IPS-20b (cell line): ENCODE measurements around the gene CFAP206.

Experiments used
- H3K27ac ChIP-seq: one replicate; pipeline ENCODE4 v1.5.1; 2013; ENCODE audit warnings: low read length
- H3K27me3 ChIP-seq: 2 replicates; pipeline ENCODE4 v1.6.1; 2013; ENCODE audit warnings: mild to moderate bottlenecking, low read length, inconsistent platforms; ENCODE audit not compliant: insufficient read depth
- H3K36me3 ChIP-seq: 2 replicates; pipeline ENCODE4 v1.6.1; 2013; ENCODE audit warnings: low read depth, mild to moderate bottlenecking, inconsistent platforms, low read length, moderate library complexity; ENCODE audit not compliant: insufficient read depth
- H3K4me1 ChIP-seq: 2 replicates; pipeline ENCODE4 v1.6.1; 2013; ENCODE audit warnings: mild to moderate bottlenecking, control low read depth, inconsistent platforms, low read length, moderate library complexity; ENCODE audit not compliant: insufficient read depth
- H3K4me3 ChIP-seq: 2 replicates; pipeline ENCODE4 v1.5.1; 2013; ENCODE audit warnings: mild to moderate bottlenecking, low read length, inconsistent platforms
- H3K9ac ChIP-seq: 2 replicates; pipeline ENCODE4 v1.6.1; 2013; ENCODE audit warnings: low read depth, mild to moderate bottlenecking, inconsistent platforms, low read length, moderate library complexity
- H3K9me3 ChIP-seq: 2 replicates; pipeline ENCODE4 v1.6.1; 2013; ENCODE audit warnings: mild to moderate bottlenecking, low read depth, low read length, inconsistent platforms; ENCODE audit not compliant: insufficient read depth

Gene CFAP206

DNA sequence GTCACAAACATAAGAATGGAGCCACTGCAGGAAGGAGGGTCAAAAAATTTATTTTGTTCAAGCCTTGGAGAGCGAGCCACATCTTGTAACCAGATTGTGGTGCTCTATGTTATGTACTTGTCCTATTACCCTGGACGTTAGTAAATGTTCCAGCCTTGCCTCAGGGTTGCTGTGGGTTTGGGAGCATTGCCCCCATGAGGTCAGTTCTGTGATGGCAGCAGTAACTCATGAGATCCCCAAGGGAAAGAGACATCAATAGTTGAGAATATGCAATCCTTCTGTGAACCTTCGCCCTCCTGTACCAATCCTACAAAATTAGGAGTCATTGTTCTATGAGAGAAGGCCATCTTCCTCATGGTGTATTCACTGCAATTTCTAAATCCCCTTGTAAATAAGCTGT lies 16.4 kb upstream of the CFAP206 start:
- Histone ChIP-seq H3K9ac (no peak overlapping the region), H3K36me3 (no peaks in the 10 kb centered on the region), H3K9me3 (no peaks in the 10 kb centered on the region), H3K27ac (no peak overlapping the region), H3K4me3 (no peak overlapping the region), H3K4me1 (no peaks in the 10 kb centered on the region), H3K27me3 (no peaks in the 10 kb centered on the region)

DNA sequence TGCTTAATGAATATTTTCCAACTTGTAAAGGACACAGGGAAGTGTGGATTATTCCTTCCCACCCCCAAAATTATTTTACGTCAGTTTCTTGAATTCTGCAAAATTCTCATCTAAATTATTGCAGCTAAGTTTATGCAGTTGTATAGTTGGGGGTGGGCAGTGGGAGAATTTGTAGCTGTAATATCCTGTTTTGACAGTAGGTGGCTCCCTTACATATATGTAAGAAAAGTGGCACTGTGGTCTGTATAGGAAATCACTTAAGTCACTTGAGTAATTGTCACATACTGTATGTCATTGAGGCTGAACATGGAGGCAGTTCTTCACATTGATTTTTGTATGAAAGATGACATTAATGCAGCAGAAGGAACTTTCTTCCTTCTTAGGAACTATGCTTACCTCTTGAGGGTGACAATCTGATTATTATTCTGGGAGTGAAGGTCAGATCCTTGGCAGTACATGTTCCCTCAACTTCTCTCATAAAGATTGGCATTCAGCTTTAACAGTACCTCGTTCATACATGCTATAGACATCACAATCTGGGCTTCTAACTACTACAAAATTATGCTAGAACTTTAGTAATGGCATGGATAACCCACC lies 14.6 kb upstream of the CFAP206 start:
- no peak overlapping the region for H3K4me3 ChIP-seq
- H3K4me1 ChIP-seq, result no peaks in the 10 kb centered on the region
- no peaks in the 10 kb centered on the region for H3K27me3 ChIP-seq

DNA sequence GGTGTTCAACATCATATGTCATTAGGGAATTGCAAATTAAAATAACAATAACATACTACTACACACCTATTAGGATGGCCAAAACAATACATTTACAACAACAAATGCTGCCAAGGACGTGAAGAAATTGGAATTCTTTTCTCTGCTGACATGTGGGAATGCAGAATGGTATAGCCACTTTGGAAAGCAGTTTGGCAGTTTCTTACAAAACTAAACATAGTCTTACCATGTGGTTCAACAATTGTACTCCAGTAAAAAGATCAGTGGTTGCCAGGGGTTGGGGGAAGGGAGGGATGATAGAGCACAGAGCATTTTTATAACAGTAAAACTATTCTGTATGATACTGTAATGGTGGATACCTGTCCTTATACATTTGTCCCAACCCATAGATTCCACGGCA lies 12.3 kb upstream of the CFAP206 start:
- no peaks in the 10 kb centered on the region for H3K9me3 ChIP-seq
- no peaks in the 10 kb centered on the region for H3K4me1 ChIP-seq
- H3K9ac ChIP-seq, result no peak overlapping the region

More for the DNA sequence above, 14.6 kb upstream of the CFAP206 start:
- H3K9me3 ChIP-seq, result no peaks in the 10 kb centered on the region
- no peaks in the 10 kb centered on the region for H3K36me3 ChIP-seq
- H3K9ac ChIP-seq, result no peak overlapping the region
- no peak overlapping the region for H3K27ac ChIP-seq

GRCh38 chr6:87396595-87397392 lies 11.0 kb upstream of the CFAP206 start:
- no peak overlapping the region for H3K27ac ChIP-seq
- H3K9me3 ChIP-seq, result no peaks in the 10 kb centered on the region
- H3K4me1 ChIP-seq, result no peaks in the 10 kb centered on the region
- H3K36me3 ChIP-seq, result no peaks in the 10 kb centered on the region
- H3K4me3 ChIP-seq, result no peak overlapping the region
- no peaks in the 10 kb centered on the region for H3K27me3 ChIP-seq
- H3K9ac ChIP-seq, result no peak overlapping the region

More for the DNA sequence above, 12.3 kb upstream of the CFAP206 start:
- H3K27ac ChIP-seq, result no peak overlapping the region
- no peaks in the 10 kb centered on the region for H3K27me3 ChIP-seq
- H3K36me3 ChIP-seq, result no peaks in the 10 kb centered on the region
- no peak overlapping the region for H3K4me3 ChIP-seq

DNA sequence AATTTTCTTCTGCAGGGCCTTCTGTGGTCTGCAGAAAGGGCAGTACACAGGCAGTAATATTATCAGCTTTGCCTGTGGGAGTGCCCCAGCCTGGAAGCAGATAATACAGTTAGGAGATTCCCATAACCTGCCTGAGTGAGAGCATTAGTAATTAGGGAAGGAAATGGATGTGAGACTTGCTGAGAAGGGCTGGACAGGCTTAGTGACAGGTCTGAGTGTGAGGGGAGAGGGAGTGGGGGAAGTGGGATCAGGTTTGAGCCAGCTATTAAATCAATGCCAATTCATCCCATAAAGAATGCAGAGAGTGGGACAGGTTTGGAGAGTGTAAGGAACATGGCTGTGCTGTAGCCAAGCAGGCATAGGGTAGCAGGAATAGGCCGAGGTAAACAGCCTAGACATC lies 10.1 kb upstream of the CFAP206 start:
- no peaks in the 10 kb centered on the region for H3K27me3 ChIP-seq
- no peaks in the 10 kb centered on the region for H3K9me3 ChIP-seq
- H3K36me3 ChIP-seq, result no peaks in the 10 kb centered on the region
- H3K27ac ChIP-seq, result no peak overlapping the region
- H3K4me3 ChIP-seq, result no peak overlapping the region
- no peaks in the 10 kb centered on the region for H3K4me1 ChIP-seq
- H3K9ac ChIP-seq, result no peak overlapping the region

- no peaks in the 10 kb centered on the region for H3K9me3 ChIP-seq
- H3K9ac ChIP-seq, result no peak overlapping the region
- no peak overlapping the region for H3K4me3 ChIP-seq
- no peaks in the 10 kb centered on the region for H3K36me3 ChIP-seq
- H3K27me3 ChIP-seq, result no peaks in the 10 kb centered on the region
- no peak overlapping the region for H3K27ac ChIP-seq
- no peaks in the 10 kb centered on the region for H3K4me1 ChIP-seq
Measured at GRCh38 chr6:87401832-87402231, 5.9 kb upstream of the CFAP206 start.

GRCh38 chr6:87407561-87407900 lies 241 bp upstream of the CFAP206 start:
- Histone ChIP-seq H3K4me3 (peak overlapping the region; percentile 94), H3K4me1 (no peaks in the 10 kb centered on the region), H3K27ac (no peak overlapping the region), H3K9me3 (no peaks in the 10 kb centered on the region), H3K27me3 (no peaks in the 10 kb centered on the region), H3K36me3 (no peaks in the 10 kb centered on the region), H3K9ac (peak overlapping the region; percentile 19; the same call in 1 of the 2 replicates)

GRCh38 chr6:87408721-87409155 lies 966 bp downstream of the CFAP206 start:
- Histone ChIP-seq H3K27ac (peak overlapping the region; percentile 72), H3K9me3 (no peaks in the 10 kb centered on the region)

DNA sequence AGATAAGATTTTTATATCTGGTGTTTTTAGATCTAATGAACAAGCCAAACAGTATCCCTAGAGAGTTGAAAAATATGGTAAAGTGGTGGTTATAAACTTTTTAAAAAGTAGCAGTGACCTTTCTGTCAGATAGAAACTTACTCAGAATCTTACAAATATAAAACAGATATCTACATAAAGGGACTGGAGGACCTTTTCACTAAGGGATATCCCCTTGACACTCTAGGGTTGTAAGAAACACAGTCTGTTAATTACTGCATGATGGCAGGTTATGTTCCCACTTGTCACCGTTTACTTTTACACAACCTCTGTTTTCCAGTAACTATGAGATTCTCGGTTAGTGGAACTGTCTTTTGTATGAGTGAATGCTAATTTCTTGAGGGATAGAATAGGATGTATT lies 11.5 kb downstream of the CFAP206 start:
- Histone ChIP-seq H3K27me3 (no peaks in the 10 kb centered on the region), H3K36me3 (no peaks in the 10 kb centered on the region), H3K4me1 (no peaks in the 10 kb centered on the region), H3K9ac (no peak overlapping the region), H3K27ac (no peak overlapping the region), H3K4me3 (no peak overlapping the region), H3K9me3 (no peaks in the 10 kb centered on the region)

More at GRCh38 chr6:87408721-87409155, 966 bp downstream of the CFAP206 start:
- no peaks in the 10 kb centered on the region for H3K4me1 ChIP-seq
- peak overlapping the region; percentile 97 for H3K4me3 ChIP-seq
- H3K27me3 ChIP-seq, result no peaks in the 10 kb centered on the region
- H3K9ac ChIP-seq, result peak overlapping the region; percentile 88; the same call in 1 of the 2 replicates
- H3K36me3 ChIP-seq, result no peaks in the 10 kb centered on the region

DNA sequence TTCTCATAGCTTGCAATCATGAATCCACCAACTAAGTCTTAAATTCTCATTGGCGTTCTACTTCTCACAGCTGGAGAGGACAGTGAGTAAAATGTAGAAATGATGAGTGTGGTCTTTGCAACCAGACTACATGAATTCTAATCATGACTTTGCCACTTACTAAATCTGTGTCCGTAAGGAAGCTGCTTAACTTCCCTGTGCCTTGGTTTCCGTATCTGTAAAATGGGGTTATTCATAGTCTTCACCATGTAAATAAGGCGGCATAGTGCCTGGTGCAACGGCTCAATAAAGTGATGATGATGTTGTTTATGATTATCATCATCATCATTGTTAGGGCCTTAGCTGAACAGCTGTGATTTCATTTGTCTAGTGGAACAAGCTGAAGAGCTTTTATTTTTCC lies 12.6 kb downstream of the CFAP206 start:
- no peak overlapping the region for H3K4me3 ChIP-seq
- H3K36me3 ChIP-seq, result no peaks in the 10 kb centered on the region
- H3K27ac ChIP-seq, result no peak overlapping the region
- no peaks in the 10 kb centered on the region for H3K4me1 ChIP-seq
- H3K27me3 ChIP-seq, result no peaks in the 10 kb centered on the region
- H3K9me3 ChIP-seq, result no peaks in the 10 kb centered on the region
- no peak overlapping the region for H3K9ac ChIP-seq

GRCh38 chr6:87421576-87421975 lies 13.8 kb downstream of the CFAP206 start:
- no peak overlapping the region for H3K9ac ChIP-seq
- H3K27me3 ChIP-seq, result no peaks in the 10 kb centered on the region
- H3K9me3 ChIP-seq, result no peaks in the 10 kb centered on the region
- no peaks in the 10 kb centered on the region for H3K4me1 ChIP-seq
- no peak overlapping the region for H3K27ac ChIP-seq
- H3K4me3 ChIP-seq, result no peak overlapping the region
- H3K36me3 ChIP-seq, result no peaks in the 10 kb centered on the region

DNA sequence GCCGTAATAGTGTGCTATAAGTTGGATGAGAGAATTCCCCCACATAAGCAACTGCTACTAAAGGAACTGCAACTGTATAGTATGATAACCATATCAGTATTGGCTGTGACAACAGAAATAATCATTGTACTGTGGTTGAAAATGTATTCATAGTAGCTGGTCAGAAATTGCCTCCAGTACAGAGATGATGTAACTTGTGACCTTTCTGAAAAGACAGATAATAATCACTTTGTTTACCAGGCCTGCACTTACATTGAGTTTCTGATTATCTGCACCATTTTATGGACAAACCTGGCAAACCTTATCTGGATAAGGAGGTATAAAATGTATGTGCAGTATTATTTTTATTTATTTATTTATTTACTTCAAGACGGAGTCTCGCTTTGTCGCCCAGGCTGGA lies 19.0 kb downstream of the CFAP206 start:
- Histone ChIP-seq H3K9me3 (no peaks in the 10 kb centered on the region), H3K27ac (no peak overlapping the region), H3K9ac (no peak overlapping the region), H3K27me3 (no peaks in the 10 kb centered on the region), H3K36me3 (no peaks in the 10 kb centered on the region), H3K4me1 (no peaks in the 10 kb centered on the region), H3K4me3 (no peak overlapping the region)
